B cell (primary cell): ENCODE results near the gene ADM2. TPM values are rescaled to one million over a fixed set of nuclear protein-coding genes. Genes with fewer than 3 reads are reported as not detected.

Experiments
- ATAC-seq: fragments of 200-7000 bp; cut with Tn5 transposase; one replicate; pipeline ENCODE4 v1.10.0; 2021; ENCODE audit warnings: low read depth, mild to moderate bottlenecking, moderate number of reproducible peaks, moderate library complexity
- CTCF ChIA-PET: fragments of 350-600 bp; sonication (Branson Sonifier 250); formaldehyde crosslinking; loops from one replicate; lab custom pipeline; 2021; ENCODE audit warnings: antibody characterized with exemption, inconsistent platforms; lab: Charles Lee
- POLR2A ChIA-PET: fragments of 350-600 bp; sonication (Branson Sonifier 250); formaldehyde crosslinking; loops from one replicate; lab custom pipeline; 2021; ENCODE audit warnings: antibody characterized with exemption; lab: Charles Lee
- DNase-seq: peaks from one replicate; pipeline ENCODE4 v3.0.0; 2013
- H2AFZ ChIP-seq: 2 replicates; pipeline ENCODE4 v1.6.1; 2012; ENCODE audit warnings: mild to moderate bottlenecking, low read depth, low read length; ENCODE audit not compliant: insufficient read depth, poor library complexity, severe bottlenecking
- H3K27ac ChIP-seq, 2 donors: 1 replicate in 1 of 2; 2 replicates in 1 of 2; pipeline ENCODE4 v1.5.1; 2012 to 2013; ENCODE audit warnings: low read length in 2 of 2, mild to moderate bottlenecking in 2 of 2, moderate library complexity in 1 of 2
- H3K27me3 ChIP-seq, 4 experiments: fragments of 200-600 bp in 1 of 4; sonication (generic) in 1 of 4; replicated peaks in 1 of 4; 1 replicate in 2 of 4; 2 replicates in 2 of 4; pipeline versions ENCODE4 v1.6.1 to v1.7.0; 2013 to 2016; ENCODE audit warnings: low read length in 3 of 4, mild to moderate bottlenecking in 2 of 4, mixed read lengths in 1 of 4, moderate library complexity in 1 of 4; ENCODE audit not compliant: insufficient read depth in 4 of 4, control insufficient read depth in 3 of 4; ENCODE audit errors: control extremely low read depth in 1 of 4
- H3K36me3 ChIP-seq, 2 experiments: replicated peaks in 1 of 2; 1 replicate in 1 of 2; 2 replicates in 1 of 2; pipeline versions ENCODE4 v1.6.1 to v1.7.1; 2013; ENCODE audit warnings: low read length in 1 of 2; ENCODE audit not compliant: insufficient read depth in 2 of 2, control insufficient read depth in 1 of 2; ENCODE audit errors: control extremely low read depth in 1 of 2, extremely low read depth in 1 of 2
- H3K4me1 ChIP-seq, 2 donors: fragments of 200-600 bp in 1 of 2; sonication (generic) in 1 of 2; 1 replicate in 1 of 2; 2 replicates in 1 of 2; pipeline versions ENCODE4 v1.5.1 to v1.6.1; 2013 to 2017; ENCODE audit warnings: low read length in 2 of 2; ENCODE audit not compliant: control insufficient read depth in 2 of 2, insufficient read depth in 2 of 2
- H3K4me2 ChIP-seq: replicated peaks from 2 replicates; pipeline ENCODE3; 2012; ENCODE audit warnings: mild to moderate bottlenecking, low read depth, low read length; ENCODE audit not compliant: poor library complexity, severe bottlenecking
- H3K4me3 ChIP-seq, 5 experiments: fragments of 200-600 bp in 1 of 5; sonication (generic) in 1 of 5; 1 replicate in 3 of 5; 2 replicates in 2 of 5; pipeline versions ENCODE4 v1.5.1 to v1.7.0; 2011 to 2016; ENCODE audit warnings: low read length in 4 of 5, mild to moderate bottlenecking in 4 of 5, low read depth in 2 of 5, control low read depth in 1 of 5, moderate library complexity in 1 of 5; ENCODE audit not compliant: insufficient read depth in 1 of 5; ENCODE audit errors: control extremely low read depth in 1 of 5, extremely low read depth in 1 of 5
- H3K79me2 ChIP-seq: fragments of 200-600 bp; sonication (generic); one replicate; pipeline ENCODE4 v1.6.0; 2016; ENCODE audit warnings: low read length; ENCODE audit not compliant: control insufficient read depth, insufficient read depth
- H3K9ac ChIP-seq: fragments of 200-600 bp; sonication (generic); 2 replicates; pipeline ENCODE4 v1.6.1; 2017; ENCODE audit warnings: mild to moderate bottlenecking, low read length, moderate library complexity
- H3K9me3 ChIP-seq, 3 donors: one replicate each; pipeline versions ENCODE4 v1.6.1 to v1.7.1; 2013; ENCODE audit warnings: low read length in 2 of 3; ENCODE audit not compliant: control insufficient read depth in 2 of 3, insufficient read depth in 1 of 3; ENCODE audit errors: control extremely low read depth in 1 of 3
- H4K20me1 ChIP-seq: 2 replicates; pipeline ENCODE4 v1.6.0; 2012; ENCODE audit warnings: mild to moderate bottlenecking, low read length; ENCODE audit not compliant: insufficient read depth, control insufficient read depth, poor library complexity, severe bottlenecking
- H3K27ac Mint-ChIP-seq: one replicate; pipeline ENCODE4 v1.8.0; 2021; ENCODE audit warnings: mixed read lengths
- H3K27me3 Mint-ChIP-seq: one replicate; pipeline ENCODE4 v1.8.0; 2021; ENCODE audit warnings: mixed read lengths
- H3K4me1 Mint-ChIP-seq: one replicate; pipeline ENCODE4 v1.8.0; 2021; ENCODE audit warnings: mixed read lengths
- H3K4me3 Mint-ChIP-seq: one replicate; pipeline ENCODE4 v1.8.0; 2021; ENCODE audit warnings: mixed read lengths
- H3K9me3 Mint-ChIP-seq: one replicate; pipeline ENCODE4 v1.8.0; 2022; ENCODE audit warnings: mixed read lengths; ENCODE audit not compliant: insufficient read depth
- CTCF ChIP-seq: fragments of 200-600 bp; IDR thresholded peaks from one replicate; pipeline ENCODE4 v1.8.0; 2022; ENCODE audit warnings: antibody characterized with exemption, mild to moderate bottlenecking
- EZH2 ChIP-seq: IDR thresholded peaks from 2 replicates; pipeline ENCODE4 v1.6.1; 2012; ENCODE audit warnings: borderline replicate concordance, low read depth, mild to moderate bottlenecking, moderate library complexity, low read length; ENCODE audit not compliant: insufficient read depth, poor library complexity, severe bottlenecking
- WGBS: methylation state at CpG from one replicate; pipeline ENCODE4 v1.1.5; 2013; ENCODE audit warnings: missing lambda C conversion rate; ENCODE audit not compliant: insufficient coverage; 5-methylcytosine and 5-hydroxymethylcytosine counted together
- intact Hi-C: fragments of 100-400 bp; cut with micrococcal nuclease; formaldehyde crosslinking; loops from one replicate; pipeline ENCODE4 v1.10.0; 2022
- polyA plus RNA-seq: library from polyadenylated mRNA; depleted of rRNA; stranded (reverse); fragments of >200 nt; gene quantifications from 2 replicates; pipeline ENCODE4 v1.2.3, GENCODE V29; 2012
- total RNA-seq, 2 donors: library from RNA; stranded (reverse); fragments of 120-200 nt in 1 of 2; gene quantifications; 1 replicate in 1 of 2; 2 replicates in 1 of 2; pipeline versions ENCODE4 v1.2.3 to v1.2.4, GENCODE V29; 2013 to 2022

ADM2 gene
- total and polyA plus RNA-seq, 2 donors (not counting 1 experiment from before 2014, with no cell fraction given), result 0.67 to 3.7 TPM

- no peaks in the 10 kb centered on the region for H3K9me3 ChIP-seq
- H3K4me3 ChIP-seq, result peak overlapping the region; percentile 38 to 92 (median 91)
- H3K27me3 Mint-ChIP-seq, result no peaks in the 10 kb centered on the region
- no peak for DNase-seq
- 55% methylated on average over 18 of the region's 21 CpGs for WGBS
- intact Hi-C loops, result loop anchor here (1.0 to 5.0 kb wide), 2 partner anchors 38 to 165 kb away; partner anchors contain the start of gene PPP6R2
- peak overlapping the region; percentile 78 for H2AFZ ChIP-seq
- peaks cover 19 to 29% of the 10 kb centered on the region in 2 donors for H3K4me1 ChIP-seq
- H3K79me2 ChIP-seq, result peaks cover 47% of the 10 kb centered on the region
- H3K9me3 Mint-ChIP-seq, result no peaks in the 10 kb centered on the region
- peaks cover 30% of the 10 kb centered on the region for H4K20me1 ChIP-seq
- peak overlapping the region; percentile 90 for H3K27ac Mint-ChIP-seq
- peaks cover 27% of the 10 kb centered on the region for H3K4me1 Mint-ChIP-seq
- H3K36me3 ChIP-seq, result peaks cover 0 to 32% of the 10 kb centered on the region in 2 experiments
- no peak for TF ChIP-seq EZH2
- no peak for TF ChIP-seq CTCF
- ATAC-seq, result no peak
- peak overlapping the region; percentile 85 to 87 for H3K27ac ChIP-seq
- CTCF ChIA-PET, result interaction anchor here (1.2 to 5.8 kb wide), 4 partner anchors 12 to 164 kb away, joined by 3 to 71 read pairs (median 6); partner anchors contain the start of genes SCO2 and SYCE3
- peak overlapping the region; percentile 93 for H3K4me2 ChIP-seq
- peak overlapping the region; percentile 95 for H3K4me3 Mint-ChIP-seq
- POLR2A ChIA-PET, result interaction anchor here (0.5 to 1.9 kb wide), 9 partner anchors 14 to 114 kb away, joined by 3 to 20 read pairs (median 8); partner anchors contain the start of genes CHKB and TYMP
- H3K9ac ChIP-seq, result peak overlapping the region; percentile 81
- H3K27me3 ChIP-seq, result no peaks in the 10 kb centered on the region
Measured at GRCh38 chr22:50506611-50507420, 25.5 kb downstream of the ADM2 start.
